GM18499 (cell line): ENCODE data around the gene STRBP.
"Not testable (repeated sequence)": the region's sequence is repeated elsewhere in the genome, so short reads cannot be mapped to it uniquely, and the experiment has no call there.

ENCODE experiments used
- ATAC-seq: cut with Tn5 transposase; IDR thresholded peaks from one replicate; pipeline ENCODE4 v1.9.1; 2021; ENCODE audit warnings: moderate number of reproducible peaks; ENCODE audit not compliant: insufficient read depth, unreplicated experiment

Gene STRBP

DNA sequence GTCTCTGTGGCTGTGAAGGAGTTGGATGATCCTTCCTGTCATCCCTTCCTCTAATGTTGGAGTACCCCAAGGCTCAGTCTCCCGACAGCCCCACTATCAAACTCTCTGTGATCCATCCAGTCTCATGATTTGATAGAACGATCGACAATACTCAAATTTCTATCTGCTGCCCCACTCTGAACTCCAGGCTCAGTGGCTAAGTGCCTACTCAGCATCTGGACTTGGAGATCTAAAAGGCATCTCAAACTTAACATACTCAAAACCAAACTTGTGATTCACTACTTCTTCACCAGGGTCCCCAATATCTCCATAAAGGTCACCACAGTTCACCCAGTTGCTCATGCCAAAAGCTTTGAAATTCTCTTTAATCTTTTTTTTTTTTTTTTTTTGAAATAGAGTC, 15.1 kb upstream of the STRBP start:
- no peak for ATAC-seq

DNA sequence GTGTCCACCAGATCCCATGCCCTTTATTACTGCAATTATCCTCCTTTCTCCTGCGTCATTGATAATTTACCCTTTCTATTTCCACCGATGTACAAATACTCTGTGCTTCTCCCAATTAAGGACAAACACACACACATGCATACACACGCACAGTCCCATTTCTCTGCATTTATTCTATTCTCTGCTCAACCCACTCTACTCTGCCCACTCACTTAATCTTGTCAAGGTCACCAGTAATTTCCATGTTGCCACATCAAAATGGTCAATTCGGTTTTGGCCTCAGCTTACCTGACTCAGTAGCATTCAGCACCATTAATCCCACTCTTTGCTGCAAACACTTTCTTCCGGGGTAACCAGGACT, 14.6 kb upstream of the STRBP start:
- ATAC-seq: no peak

DNA sequence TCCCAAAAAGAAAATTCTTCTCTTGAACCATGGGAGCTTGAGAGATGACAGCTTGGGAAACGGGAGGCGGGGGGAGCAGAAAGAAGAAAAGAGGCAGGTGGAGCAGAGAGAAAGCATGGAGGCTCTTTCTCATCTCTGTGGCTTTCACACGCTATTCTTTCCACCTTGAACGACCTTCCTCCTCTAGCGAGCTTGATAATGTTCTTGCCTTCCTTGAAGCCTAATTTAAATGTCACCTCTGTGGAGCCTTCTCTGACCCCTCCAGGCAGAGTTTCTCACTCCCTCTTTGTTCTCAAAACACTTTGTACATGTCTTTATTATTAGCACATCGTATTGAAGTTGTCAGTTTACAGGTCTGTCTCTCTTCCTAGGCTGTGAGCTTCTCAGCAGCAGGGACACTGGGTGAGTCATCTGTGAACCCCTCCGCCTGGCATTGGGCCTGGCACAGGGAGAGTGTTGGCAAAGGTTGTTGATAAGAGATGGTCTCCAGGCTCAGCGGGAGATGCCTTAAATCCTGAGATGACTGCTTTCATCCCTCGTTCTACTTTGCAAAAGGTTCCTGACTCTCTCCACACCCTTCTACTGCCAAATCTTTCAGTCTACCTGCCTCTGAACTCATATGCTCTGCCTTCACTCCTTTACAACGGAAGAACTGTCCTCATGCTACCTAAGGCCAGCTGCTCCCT, 14.1 kb upstream of the STRBP start:
- ATAC-seq: no peak

DNA sequence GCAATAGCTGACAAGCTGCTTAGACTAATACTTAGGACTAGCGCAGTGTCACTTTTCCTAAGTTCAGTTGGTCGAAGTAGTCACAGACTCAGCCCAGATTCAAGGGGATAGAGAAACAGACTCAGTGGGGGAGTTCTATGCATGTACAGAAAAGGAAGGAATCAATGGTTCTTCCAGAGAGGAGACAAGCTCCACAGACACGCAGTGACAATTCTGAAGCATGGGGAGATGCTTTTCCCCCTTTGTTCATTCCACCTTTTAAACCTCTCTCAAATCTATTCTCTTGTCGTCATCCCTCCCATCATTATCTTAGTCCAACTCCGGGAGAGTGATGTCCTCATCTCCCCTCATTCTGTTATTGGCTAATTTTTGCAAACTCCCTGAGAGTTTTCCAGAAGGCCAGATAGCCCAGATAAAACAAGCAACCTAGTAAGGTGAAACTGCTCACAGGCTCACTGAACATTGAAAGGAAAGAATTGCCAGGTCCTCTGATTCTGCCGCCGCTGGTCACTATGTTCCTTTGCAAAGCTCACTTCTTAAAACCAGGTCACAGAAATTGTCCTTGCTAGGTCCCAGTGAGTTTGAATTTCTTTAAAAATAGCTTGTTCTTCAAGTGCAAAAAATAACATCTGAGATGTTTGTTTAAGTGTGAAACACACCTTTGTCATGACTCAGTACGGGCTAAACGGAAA, 13.4 kb upstream of the STRBP start:
- no peak for ATAC-seq

DNA sequence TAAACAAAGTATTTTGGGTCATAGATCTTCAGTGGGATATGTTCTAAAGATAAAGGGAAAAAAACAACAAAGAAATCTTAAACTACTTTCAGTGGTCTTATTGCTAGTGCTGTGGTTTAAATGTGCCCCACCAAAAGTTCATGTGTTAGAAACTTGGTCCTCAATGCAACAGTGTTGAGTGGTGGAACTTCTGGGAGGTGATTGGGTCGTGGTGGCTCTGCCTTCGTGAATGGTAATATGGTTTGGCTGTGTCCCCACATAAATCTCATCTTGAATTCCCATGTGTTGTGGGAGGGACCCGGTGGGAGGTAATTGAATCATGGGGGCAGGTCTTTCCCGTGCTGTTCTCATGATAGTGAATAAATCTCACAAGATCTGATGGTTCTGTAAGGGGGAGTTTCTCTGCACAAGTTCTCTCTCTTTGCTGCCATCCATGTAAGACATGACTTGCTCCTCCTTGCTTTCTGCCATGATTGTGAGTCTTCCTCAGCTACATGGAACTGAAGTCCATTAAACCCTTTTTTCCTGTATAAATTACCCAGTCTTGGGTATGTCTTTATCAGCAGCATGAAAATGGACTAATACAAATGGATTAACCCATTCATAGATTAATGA, 10.6 kb upstream of the STRBP start:
- not testable (repeated sequence) for ATAC-seq

DNA sequence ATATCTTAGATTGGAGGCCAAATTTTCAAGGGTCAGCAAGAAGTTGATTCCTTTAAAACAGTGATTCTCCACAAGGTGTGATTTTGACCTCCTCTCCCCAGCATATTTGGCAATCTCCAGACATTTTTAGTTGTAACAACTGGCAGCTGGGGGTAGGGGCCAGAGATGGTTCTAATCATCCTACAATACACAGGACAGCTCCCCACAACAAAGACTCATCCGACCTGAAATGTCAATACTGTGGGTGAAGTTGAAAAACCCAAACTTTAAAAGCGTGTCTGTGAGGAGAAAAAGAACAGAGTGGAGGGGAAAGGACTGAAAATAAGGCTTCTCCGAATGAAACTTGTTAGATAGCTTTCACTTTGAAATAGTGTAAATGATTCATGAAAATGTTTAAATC, 10.0 kb upstream of the STRBP start:
- no peak for ATAC-seq

DNA sequence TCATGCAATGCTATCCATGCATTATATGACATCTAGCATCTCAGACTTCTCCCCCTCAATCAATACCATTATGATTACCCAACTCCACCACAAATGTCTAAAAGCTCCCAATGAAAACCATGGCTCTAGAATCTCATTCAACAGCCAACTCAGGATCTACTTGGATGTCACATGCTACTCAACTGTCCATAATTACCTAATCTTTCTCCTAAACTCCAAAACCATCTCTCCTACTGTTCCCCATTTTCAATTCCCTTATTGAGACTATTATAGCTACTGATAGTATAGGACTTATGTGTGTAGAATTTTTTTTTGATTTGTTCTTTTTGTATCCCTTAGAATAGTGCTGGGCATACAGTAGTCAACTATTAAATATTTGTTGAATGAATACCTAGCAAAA, 8.2 kb upstream of the STRBP start:
- ATAC-seq: no peak

DNA sequence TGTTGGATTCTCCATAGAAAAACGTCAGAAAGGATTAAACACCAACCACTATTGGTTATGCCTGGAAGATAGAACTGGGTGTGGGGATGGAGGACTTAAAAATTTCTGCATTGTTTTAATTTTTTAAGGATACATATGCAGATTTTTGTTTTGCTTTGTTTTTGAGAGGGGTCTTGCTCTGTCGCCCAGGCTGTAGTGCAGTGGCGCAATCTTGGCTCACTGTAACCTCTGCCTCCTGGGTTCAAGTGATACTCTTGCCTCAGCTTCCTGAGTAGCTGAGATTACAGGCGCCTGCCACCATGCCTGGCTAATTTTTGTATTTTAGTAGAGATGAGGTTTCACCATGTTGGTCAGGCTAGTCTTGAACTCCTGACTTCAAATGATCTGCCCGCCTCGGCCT, 2.7 kb upstream of the STRBP start:
- not testable (repeated sequence) for ATAC-seq

DNA sequence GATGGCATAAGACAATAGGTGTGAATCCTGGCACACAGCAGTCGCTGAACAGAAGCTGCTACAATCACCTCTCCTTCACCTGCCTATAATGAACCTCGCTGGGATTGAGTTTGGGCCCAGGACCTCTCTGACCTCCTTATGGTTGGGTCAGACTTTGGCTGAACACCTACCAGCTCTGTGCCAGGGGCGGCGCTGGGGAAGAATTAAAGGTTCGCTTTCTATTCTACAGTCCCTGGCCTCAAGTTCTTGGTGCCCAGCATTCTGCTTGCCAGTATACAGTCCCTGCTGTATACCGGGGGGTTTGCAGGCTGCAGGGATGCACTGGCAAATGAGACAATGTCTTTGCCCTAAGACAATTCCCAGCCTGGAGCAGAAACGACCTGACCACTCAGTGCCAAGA, 895 bp upstream of the STRBP start:
- ATAC-seq: no peak

DNA sequence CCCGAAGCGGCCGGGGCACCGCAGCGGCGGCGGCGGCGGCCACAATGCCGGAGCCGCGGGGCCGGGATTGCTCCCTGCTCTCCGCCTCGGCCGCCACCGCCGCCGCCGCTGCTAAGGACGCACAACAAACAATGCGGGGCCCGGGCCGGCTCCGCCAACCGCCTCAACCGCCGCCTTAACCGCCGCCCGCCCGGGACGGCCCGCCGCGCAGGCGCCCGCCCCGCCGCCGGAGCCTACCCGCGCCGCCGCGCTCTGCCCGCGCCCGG, 254 bp downstream of the STRBP start:
- no peak for ATAC-seq

DNA sequence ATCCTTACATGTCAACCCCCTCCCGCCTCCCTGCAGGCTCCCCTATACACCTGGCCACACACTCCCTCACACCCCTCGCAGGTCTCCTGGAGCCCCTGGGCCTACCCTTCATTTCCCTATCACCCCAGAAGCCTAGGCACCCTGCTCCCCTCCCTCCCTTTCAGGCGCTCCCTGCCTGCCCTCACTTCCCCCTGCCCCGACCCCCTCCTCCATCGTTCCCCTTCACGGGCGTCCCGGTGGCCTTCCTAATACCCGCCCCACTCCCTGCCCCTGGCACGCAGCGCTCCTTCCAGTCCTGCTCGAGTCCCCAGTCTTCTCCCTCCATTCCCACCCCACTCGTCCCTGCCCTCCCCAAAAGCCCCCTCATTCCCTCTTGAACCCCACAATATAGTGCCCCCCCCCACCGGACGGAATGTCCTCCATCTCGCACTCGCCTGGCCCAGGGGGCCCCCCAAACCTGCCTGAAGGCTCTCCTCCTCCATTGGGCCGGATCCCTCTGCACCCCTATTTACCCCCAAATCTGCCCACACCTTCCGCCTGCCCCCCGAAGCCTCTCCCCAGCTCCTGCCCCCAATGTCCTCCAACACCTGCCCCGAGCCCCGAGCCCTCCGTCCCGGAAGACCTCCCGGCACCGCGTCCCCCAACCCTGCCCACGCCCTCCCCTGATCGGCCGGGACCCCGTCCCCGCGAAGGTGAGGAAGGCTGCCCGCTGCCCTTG, 746 bp downstream of the STRBP start:
- no peak for ATAC-seq

DNA sequence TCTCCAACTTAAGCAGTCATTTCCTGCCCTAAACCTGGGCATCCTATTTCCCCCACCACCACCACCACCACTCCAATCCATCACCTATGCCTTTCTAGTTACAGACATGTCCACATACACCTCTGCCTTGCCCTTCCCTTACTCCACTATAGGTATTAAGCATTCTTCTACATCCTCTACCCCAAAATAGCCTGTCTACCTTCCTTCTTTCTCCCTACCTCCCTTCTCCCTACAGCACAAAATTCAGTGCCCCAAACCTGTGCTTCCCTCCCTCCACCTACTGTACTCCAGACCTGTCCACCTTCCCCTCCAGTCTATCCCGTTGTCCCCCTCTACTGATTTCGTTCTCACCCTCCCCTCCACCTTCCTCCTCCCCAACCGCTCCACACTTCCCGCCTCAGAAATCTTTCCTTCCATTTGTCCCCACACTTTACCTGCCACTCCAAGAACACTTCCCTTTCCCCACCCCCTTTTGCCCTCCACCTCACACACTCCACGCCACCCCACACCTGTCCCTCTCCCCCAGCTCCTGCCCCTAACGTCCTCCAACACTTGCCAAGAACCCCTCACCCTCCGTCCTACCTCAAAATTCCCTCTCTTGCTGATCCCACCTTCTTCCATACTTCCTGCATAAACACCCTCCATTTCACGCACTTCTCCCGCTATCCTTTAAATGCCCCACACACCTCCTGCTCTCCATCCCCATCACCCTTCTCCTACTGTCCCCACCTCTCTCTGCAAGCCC, 1.6 kb downstream of the STRBP start:
- no peak for ATAC-seq

DNA sequence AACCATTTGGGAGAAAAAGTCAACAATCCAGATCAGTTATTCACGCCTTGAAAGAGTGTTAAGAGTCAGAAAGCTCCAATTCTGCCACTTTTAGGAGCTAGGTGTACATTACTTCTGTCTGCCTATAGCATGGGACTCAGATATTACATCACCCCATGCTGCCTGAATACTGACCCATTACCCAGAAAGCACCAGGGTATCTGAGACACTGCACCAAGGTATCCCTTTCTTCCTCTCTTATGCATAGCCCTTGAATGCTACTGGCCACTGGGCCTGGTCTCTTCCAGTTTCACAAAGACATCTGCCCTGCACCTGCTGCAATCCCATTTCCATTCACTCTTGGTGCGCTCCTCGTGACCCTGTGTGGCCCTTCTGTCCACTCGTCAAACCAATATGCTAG, 2.6 kb downstream of the STRBP start:
- no peak for ATAC-seq

DNA sequence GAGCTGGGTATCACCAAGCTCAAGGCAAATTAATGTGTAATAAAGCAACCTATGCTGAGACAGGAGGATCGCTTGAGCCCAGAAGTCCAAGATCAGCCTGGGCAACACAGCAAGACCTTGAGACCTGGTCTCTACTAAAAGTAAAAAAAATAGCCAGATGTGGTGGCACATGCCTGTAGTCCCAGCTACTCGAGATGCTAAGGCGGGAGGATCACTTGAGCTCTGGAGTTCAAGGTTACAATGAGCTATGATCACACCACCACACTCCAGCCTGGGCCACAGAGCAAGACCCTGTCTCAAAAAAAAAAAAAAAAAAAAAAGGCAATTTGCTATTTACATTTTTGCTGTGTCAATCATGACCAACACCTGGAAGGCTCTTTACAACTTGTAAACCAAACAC, 5.2 kb downstream of the STRBP start:
- ATAC-seq: no peak

DNA sequence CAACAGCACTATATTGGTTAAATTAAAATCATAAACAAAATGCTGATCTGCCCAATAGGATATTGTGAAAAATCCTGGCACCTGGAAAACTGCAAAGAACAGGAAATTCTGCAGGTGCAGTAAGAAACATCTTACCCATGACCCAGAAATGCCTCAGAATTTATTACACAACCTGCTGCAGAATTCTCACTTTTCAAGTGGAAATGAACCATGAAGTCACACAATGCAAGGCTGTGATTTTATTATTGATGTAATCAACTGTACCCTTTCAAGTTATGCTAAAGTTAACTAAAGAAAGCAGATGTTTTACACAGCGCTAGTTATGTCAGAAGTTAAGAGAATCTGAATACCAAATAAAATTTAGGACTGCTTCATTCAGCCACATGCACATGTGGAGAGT, 6.0 kb downstream of the STRBP start:
- no peak for ATAC-seq

DNA sequence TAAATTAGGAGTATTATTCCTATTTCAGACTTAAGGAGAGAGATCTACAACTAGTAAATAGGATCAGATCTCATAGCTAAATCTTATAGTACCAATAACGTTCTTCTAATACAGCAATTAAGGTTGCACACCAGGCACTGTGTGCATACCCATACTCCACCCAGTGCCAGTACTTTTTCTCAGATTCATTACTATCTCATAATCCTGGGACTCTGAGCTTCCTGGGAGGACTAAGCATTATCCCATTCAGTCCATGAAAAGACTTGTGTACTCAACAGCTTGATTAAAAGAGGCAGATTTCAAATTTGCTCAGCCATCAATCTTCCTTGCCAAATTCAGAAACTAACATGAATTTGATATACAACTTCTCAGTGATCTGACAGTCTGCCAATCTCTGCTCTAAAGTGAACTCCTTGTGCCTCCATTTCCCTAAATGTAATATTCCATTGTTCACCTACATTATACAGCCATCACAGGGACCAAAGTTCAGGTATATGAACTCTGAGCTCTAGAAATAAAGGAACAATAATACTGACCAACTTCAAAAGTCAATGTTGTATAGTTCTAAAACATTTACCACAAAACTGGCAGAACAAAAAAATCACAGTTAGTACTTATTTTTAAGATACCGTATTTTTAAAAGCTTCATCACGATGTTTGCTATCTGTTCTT, 7.2 kb downstream of the STRBP start:
- ATAC-seq: no peak

DNA sequence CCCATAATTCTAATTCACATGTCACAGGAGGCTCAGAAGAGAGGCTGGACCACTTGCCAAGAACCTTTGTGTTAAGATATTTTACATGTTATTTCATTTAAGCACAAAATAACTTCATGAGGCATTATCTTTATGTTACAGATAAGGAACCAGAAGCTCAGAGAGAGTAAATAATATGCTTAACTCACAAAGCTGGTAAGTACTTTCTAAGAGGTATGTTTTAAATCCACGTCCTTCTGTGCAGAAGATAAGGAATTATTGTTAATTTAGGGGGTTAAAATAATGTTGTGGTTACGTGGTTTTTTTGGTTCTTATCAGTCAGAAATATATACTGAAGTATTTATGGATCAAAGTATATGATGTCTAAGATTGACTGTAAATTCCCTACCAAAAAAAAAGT, 8.0 kb downstream of the STRBP start:
- ATAC-seq: no peak

DNA sequence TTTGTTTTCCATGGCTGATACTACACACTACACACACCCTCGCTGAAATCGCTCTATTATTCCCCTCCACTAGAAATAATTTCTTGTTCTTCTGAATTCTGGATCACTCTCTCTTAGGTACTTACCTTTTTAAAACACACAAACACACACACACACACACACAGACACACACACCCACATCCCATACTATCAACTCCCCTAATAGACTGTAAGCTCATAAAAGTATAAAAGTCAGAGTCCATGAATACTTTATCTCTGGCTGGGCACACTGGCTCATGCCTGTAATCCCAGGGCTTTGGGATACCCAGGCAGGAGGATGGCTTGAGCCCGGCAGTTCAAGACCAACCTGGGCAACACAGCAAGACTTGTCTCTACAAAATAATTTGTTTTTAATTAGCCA, 11.1 kb downstream of the STRBP start:
- ATAC-seq: no peak

DNA sequence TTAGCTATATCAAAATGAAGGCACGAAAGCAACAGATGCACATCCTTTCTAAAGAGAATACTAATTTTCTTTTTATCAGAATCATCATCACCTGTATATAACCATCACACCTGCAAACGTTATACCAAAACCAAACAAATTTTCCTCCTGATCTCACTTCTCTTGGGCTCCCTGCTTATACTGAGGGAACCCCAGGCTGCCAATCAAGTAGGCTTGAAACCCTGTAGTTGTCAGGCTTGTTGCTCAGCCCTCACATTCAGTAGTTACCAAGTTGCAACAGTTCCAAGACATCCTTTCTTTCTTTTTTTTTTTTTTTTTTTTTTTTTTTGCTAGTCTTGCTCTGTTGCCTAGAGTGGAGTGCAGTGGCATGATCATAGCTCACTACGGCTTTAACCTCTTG, 12.7 kb downstream of the STRBP start:
- ATAC-seq: no peak

DNA sequence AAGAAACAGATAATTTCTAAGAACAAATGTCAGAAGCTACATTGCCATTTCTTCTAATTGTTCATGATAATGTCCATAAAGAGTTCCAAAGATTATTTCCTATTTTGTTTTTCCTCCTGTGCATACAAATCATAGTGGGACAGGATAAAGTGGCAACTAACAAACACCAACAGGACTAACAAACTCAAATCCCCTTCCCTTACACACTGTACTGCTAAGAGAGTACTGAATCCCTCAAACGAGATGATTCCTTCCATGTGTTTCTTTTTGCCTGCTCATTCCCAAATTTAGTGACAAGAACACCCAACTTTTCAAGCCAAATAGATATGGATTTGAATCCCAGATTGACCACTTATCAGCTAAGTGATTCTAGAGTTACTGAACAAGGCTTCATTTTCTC, 15.2 kb downstream of the STRBP start:
- no peak for ATAC-seq
